ENCODE data around the gene EGFR.
A peak's percentile ranks its signal among the peaks of the same experiment; 100 is the strongest.

EGFR gene

DNA sequence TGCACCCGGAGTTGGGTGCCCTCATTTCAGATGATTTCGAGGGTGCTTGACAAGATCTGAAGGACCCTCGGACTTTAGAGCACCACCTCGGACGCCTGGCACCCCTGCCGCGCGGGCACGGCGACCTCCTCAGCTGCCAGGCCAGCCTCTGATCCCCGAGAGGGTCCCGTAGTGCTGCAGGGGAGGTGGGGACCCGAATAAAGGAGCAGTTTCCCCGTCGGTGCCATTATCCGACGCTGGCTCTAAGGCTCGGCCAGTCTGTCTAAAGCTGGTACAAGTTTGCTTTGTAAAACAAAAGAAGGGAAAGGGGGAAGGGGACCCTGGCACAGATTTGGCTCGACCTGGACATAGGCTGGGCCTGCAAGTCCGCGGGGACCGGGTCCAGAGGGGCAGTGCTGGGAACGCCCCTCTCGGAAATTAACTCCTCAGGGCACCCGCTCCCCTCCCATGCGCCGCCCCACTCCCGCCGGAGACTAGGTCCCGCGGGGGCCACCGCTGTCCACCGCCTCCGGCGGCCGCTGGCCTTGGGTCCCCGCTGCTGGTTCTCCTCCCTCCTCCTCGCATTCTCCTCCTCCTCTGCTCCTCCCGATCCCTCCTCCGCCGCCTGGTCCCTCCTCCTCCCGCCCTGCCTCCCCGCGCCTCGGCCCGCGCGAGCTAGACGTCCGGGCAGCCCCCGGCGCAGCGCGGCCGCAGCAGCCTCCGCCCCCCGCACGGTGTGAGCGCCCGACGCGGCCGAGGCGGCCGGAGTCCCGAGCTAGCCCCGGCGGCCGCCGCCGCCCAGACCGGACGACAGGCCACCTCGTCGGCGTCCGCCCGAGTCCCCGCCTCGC is at the start of gene EGFR:
Gene EGFR (plus strand): TSS at position 657 of the 830 bp plus-strand sequence. CDS start 261 bp downstream, outside the sequence.
- peak; percentile 91 for FAIRE-seq
- peak; percentile 82 for DNase-seq (ENCODE audit: low spot score)

DNA sequence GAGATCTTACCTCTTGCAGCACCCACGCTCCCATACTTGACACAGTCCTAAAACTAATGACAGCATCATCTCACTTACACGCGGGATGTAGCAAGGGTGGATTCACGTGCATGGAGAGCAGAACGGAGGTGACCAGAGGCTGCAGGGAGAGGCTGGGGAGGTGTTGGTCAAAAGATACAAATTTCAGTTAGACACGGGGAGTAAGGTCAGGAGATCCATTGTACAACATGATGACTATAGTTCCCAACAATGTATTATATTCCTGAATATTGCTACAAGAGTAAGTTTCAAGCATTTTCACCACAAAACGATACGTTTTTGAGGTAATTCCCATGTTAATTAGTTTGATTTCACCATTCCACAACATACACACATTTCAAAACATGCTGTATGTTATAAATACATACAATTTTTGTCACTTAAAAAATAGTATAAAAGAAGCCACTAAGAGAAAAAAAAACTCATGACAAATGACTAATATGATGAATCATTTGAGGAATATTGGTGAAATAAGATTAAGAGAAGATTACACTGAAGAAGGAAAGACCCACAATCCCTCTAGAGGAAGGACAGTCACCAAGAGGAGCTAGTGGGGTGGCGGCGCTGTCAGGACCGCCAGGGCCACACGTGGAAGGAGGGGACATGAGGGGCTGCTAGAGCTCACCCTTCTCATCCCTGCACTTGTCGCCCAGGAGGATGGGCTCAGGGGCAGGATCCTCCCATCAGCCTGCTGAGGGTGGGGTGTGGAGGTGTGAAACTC is 49.4 kb upstream of the EGFR start:
- DNase-seq (ENCODE audit: low spot score), result no peak
- FAIRE-seq, result peak; percentile 87

DNA sequence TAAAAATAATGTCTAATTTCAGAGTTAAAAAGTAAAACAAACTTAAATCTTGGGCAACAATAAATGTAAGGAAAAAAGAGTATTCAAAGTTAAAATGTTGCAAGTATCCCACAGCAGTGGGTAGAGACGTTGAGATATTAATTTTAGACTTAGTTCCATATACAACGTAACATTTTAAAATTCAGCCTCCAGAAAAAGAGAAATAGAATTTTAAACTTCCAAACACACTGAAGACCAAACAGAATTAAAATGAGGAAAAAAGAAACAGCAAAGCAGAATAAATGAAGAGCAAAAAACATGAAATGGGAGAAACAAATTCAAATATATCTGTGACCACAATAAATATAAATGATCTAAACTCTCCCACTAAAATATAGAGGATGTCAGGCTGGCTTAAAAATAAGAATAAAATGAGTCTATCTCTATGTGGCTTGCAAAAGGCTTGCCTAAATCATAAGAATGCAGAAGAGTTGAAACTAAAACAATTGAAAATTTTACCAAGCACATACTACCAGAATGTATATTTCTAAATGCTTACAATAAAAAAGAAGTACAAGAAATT is 46.0 kb upstream of the EGFR start:
- FAIRE-seq (no peak), DNase-seq (ENCODE audit: low spot score) (no peak)

GRCh38 chr7:54978364-54979116 is 40.3 kb upstream of the EGFR start:
- DNase-seq (ENCODE audit: low spot score), result no peak
- peak; percentile 71 for FAIRE-seq

DNA sequence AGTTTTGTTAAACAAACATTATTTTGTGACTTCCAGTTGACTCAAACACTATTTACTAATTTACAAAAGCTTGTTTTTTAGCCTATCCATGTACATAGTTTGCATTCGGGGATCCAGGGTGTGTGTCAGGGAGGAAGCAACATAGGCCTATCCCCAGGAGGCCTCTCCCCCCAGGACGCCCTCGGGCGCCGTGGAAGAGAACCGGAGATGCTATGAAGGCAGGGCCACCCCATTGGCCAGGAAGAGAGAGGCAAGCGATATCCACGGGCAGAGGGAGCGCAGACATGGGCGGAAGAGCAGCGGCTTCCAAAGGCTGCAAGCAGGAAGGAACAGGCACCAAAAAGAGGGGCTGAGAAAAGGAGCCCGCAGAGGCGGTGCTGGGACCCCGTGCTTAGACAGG is 38.3 kb upstream of the EGFR start:
- DNase-seq (ENCODE audit: low spot score), result no peak
- no peak for FAIRE-seq

- DNase-seq (ENCODE audit: low spot score) (no peak), FAIRE-seq (no peak)
Measured at GRCh38 chr7:54981913-54982312, 36.9 kb upstream of the EGFR start.

GRCh38 chr7:54985426-54986330 is 33.1 kb upstream of the EGFR start:
- peak; percentile 73 for FAIRE-seq
- DNase-seq (ENCODE audit: low spot score), result peak; percentile 62

GRCh38 chr7:54986716-54987115 is 32.1 kb upstream of the EGFR start:
- DNase-seq (ENCODE audit: low spot score) (no peak), FAIRE-seq (peak; percentile 23)

- DNase-seq (ENCODE audit: low spot score), result no peak
- peak; percentile 13 for FAIRE-seq
Measured at GRCh38 chr7:54987772-54988171, 31.0 kb upstream of the EGFR start.

- DNase-seq (ENCODE audit: low spot score), result no peak
- FAIRE-seq, result no peak
Measured at GRCh38 chr7:54988516-54988915, 30.3 kb upstream of the EGFR start.

GRCh38 chr7:54989453-54990225 is 29.2 kb upstream of the EGFR start:
- DNase-seq (ENCODE audit: low spot score) (no peak), FAIRE-seq (no peak)

DNA sequence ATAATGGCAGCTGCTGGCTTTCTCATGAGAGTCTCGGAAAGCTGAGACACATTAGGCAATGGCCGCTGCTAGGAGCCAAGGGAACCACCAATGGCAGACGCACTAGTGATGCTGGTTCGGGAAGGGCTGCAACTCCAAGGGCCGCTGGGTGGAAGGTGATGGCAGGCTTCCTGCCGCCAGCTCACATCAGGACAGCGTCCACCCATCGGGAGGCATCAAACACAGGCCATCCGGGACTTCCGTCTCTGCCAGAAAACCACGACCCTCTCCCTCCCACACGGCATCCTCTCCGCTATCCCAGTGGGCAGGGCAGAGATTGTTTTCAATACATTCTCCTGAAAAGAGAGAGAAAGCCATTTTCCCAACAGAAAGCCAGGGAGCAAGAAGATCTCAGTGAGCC is 27.5 kb upstream of the EGFR start:
- no peak for FAIRE-seq
- no peak for DNase-seq (ENCODE audit: low spot score)

- no peak for DNase-seq (ENCODE audit: low spot score)
Measured at GRCh38 chr7:54992871-54993475, 25.8 kb upstream of the EGFR start.

DNA sequence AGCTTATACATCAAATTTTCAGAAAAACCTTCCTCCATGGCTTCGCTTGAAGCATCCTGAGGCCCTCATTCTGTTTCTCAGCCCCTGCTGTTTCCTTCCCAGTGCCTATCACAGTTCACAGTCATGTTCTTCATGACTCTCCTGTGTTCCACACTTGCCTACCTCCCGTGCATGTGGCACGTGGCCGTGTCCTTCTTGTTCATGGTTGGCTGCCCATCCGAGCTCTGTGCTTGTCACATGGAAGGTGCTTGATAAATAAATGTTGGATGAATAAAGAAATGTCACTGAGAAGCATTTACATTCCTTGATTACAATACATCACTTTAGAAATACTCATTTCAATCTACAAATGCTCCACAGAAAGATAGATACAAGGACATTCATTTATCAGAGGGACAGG is 23.7 kb upstream of the EGFR start:
- peak; percentile 96 for FAIRE-seq
- no peak for DNase-seq (ENCODE audit: low spot score)

More at GRCh38 chr7:54992871-54993475, 25.8 kb upstream of the EGFR start:
- no peak for FAIRE-seq

DNA sequence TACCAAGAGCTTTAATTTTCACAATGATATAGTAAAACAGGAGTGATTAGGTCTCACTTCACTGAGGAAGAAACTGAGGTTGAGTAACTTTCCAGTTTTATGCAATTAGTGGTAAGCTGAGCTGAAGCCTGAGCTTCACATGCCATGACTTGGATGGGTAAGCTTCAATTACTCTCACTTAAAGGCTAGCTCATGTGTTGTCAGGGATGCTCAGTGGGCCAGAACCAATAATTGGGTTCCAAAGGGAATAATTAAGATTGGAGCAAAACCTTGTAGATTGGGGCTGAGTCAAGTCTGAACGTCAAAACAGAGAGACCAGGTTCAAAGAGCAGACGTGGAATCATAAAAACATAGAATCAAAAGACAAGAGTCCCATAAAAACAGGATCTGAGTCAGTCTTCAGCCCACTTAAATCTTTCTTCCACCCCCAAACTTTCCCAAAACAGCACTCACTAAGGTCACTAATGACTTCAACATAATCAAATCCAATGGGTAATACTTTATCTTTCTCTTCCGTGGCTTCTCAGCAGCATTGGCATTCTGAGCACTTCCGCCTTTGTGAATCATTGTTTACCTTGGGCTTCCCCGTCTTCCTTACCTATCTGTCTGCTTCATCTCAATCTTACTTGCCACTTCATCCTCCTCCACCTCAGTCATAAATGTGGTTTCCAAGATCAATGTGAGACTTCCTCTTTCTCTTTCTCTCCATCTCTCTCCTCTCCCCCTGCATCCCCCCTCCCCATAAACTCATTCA is 23.0 kb upstream of the EGFR start:
- FAIRE-seq (no peak), DNase-seq (ENCODE audit: low spot score) (peak; percentile 75)

- no peak for FAIRE-seq
- no peak for DNase-seq (ENCODE audit: low spot score)
Measured at GRCh38 chr7:54996391-54996790, 22.4 kb upstream of the EGFR start.

DNA sequence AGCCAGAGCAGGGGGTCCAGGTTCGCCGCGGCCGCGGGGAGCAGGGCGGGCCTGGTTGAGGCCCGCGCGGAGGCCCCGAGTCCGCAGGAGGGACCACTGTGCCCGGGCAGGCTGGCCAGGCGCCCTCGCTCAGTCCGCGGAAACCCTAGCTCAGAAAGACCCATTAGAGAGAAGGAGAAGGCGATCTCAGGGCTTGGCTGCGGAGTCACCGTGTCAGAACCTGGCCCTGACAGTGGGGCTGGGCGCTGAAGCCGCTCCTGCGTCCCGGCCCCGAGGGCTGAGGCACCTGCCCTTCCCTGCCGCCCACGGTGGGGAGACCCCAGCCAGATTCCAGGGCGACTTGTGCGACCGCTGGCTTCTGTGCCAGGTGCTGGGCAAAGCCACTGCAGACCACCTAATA is 14.2 kb upstream of the EGFR start:
- FAIRE-seq (no peak), DNase-seq (ENCODE audit: low spot score) (no peak)

DNA sequence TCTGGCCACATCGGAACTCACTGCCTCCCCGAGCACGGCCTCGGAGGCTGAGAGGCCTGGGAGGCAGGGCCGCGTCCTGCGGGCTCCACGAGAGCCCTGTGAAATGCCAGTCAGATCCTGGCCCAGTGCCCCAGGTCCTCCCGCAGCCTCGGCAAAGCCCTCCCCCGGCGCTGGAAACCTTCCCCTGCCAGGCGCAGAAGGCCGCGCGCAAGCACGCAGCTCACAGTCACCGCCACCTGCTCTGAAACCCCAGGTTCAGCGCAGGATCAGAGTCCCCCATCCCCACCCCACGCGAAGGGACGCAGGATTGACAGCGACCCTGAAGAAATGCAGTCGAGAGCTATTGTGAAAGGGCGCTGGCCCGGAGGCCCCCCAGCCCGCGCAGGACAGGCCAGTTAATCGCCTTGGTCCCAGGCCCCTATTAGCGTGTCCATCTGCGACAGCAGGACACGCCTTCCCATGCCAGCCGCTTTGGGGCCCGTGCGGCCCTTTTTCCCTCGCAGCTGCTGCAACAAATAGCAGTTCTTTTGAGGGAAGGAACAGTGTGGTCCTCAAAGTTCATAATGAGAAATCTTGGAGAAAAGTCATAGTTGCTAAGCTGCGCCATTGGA is 13.5 kb upstream of the EGFR start:
- FAIRE-seq, result no peak
- DNase-seq (ENCODE audit: low spot score), result no peak

All from urothelium cell line (cell line).